Heart left ventricle (tissue), 13 donors: ENCODE data around the gene SPTAN1.

Experiments
- CTCF ChIP-seq, 12 donors: fragments of 200-600 bp; sonication (generic) in 4 of 12; IDR thresholded peaks; one replicate each; pipeline versions ENCODE4 v1.5.0 to v1.8.0; 2018 to 2022; ENCODE audit warnings: antibody characterized with exemption in 12 of 12, mild to moderate bottlenecking in 5 of 12
- POLR2A ChIP-seq, 2 donors: fragments of 450-650 bp; IDR thresholded peaks; one replicate each; pipeline ENCODE4 v1.6.1; 2017; ENCODE audit warnings: antibody characterized with exemption in 2 of 2, mild to moderate bottlenecking in 2 of 2, moderate library complexity in 2 of 2
- donor health status: ischemic (EF 13 %, LVEDD 7.1; RV severe dilation, severe dysfunction).
- donor health status: DM: no; HTN: yes; CAD: no.
- donor health status: DM: no; HTN: no; CAD: no.
- donor health status: ischemic (EF 25% LVEDD 6.9; RV normal size, moderate dysfunction).
- donor health status: ischemic (EF 25% LVEDD 5.7; RV mildly dilated, moderate dysfunction).
- donor health status: ischemic (EF 35%, LVEDD 5.7; RV mildly dilated, moderate dysfunction).
- donor health status: nonischemic (EF 11% LVEDD 7.7; RV severe dilation, severe dysfunction).
- donor health status: DM: yes; HTN: yes; CAD: no.
- donor health status: PGD.
- donor health status: ischemic (EF 29% LVEDD 5.4; RV normal size, mild dysfunction).
- donor health status: nonischemic (EF 23%, LVEDD 6.1; RV moderate dilation, normal function).

- TF ChIP-seq CTCF (IDR thresholded peaks at IDR 0.05) (peak in 2 of 12 donors; percentile 7 to 13), POLR2A (IDR thresholded peaks at IDR 0.05) (no peak)
Observed at GRCh38 chr9:128607642-128608350, 55.4 kb downstream of the SPTAN1 start.
